Measurements from ENCODE around the gene NLRP14. TPM values are rescaled to one million over a fixed set of nuclear protein-coding genes. Genes with fewer than 3 reads are reported as not detected.

NLRP14 gene
- total and polyA plus RNA-seq, 9 of the 15 experiments (the other 6 are each of a cell fraction or from before 2014, with no cell fraction given): 0.27 to 1.2 (median 0.54) TPM

DNA sequence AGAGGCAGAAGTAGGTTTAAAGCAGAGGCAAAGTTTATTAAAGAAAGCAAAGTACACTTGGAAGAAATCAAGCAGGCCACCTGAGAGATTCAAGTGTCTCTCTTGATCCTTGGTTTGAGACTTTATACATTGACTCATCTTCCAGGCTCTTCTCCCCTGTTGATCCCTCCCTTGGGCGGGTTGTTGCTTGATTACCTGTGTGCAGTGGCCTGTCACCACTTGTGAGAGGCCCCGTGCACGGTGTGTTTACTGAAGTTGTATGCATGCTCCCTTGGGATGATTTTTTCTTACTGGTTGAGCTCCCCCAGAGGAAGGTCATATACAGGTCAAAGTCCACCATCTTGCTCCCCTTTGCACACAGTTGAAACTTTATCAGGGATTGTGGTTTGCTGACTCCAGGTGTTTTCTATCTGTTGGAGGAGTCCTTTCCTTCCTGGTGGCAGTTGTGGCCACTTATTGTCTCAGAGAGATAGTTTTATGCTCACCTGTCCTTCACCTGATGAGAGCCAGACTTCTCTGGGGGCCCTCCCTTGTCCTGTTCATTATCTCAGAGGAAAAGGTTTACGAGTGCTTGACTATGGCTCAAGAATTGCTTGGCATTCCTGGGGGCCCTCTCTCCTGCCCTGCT lies 52.2 kb downstream of the NLRP14 start (continued):
- TF ChIP-seq SMARCA5 (IDR thresholded peaks at IDR 0.05) (no peak), ZNF778 (CRISPR knock-in tag; IDR thresholded peaks at IDR 0.05) (no peak), SNRNP70 (optimal IDR thresholded peaks at IDR 0.05; ENCODE audit: low read depth, low read length) (no peak), CBFA2T3 (IDR thresholded peaks at IDR 0.05) (peak; percentile 51), ATF7 (IDR thresholded peaks at IDR 0.05) (no peak), PHF20 (IDR thresholded peaks at IDR 0.05; ENCODE audit: partially characterized antibody) (no peak), YY1 (IDR thresholded peaks at IDR 0.05; ENCODE audit: borderline replicate concordance in 1 of 3, control insufficient read depth in 1 of 3, extremely low read depth in 1 of 3, insufficient read depth in 3 of 3, insufficient read length in 1 of 3, insufficient replicate concordance in 2 of 3, low read depth in 1 of 3, low read length in 2 of 3) (peak in 1 of 3 experiments; percentile 12), TCF7 (IDR thresholded peaks at IDR 0.05; ENCODE audit: borderline replicate concordance) (no peak), ZNF134 (CRISPR knock-in tag; conservative IDR thresholded peaks at IDR 0.05) (peak; percentile 69), EP300 (IDR thresholded peaks at IDR 0.05; ENCODE audit: low read length) (peak; percentile 16; the same call in 1 of the 2 replicates)
- TF ChIP-seq, protein P1, sequence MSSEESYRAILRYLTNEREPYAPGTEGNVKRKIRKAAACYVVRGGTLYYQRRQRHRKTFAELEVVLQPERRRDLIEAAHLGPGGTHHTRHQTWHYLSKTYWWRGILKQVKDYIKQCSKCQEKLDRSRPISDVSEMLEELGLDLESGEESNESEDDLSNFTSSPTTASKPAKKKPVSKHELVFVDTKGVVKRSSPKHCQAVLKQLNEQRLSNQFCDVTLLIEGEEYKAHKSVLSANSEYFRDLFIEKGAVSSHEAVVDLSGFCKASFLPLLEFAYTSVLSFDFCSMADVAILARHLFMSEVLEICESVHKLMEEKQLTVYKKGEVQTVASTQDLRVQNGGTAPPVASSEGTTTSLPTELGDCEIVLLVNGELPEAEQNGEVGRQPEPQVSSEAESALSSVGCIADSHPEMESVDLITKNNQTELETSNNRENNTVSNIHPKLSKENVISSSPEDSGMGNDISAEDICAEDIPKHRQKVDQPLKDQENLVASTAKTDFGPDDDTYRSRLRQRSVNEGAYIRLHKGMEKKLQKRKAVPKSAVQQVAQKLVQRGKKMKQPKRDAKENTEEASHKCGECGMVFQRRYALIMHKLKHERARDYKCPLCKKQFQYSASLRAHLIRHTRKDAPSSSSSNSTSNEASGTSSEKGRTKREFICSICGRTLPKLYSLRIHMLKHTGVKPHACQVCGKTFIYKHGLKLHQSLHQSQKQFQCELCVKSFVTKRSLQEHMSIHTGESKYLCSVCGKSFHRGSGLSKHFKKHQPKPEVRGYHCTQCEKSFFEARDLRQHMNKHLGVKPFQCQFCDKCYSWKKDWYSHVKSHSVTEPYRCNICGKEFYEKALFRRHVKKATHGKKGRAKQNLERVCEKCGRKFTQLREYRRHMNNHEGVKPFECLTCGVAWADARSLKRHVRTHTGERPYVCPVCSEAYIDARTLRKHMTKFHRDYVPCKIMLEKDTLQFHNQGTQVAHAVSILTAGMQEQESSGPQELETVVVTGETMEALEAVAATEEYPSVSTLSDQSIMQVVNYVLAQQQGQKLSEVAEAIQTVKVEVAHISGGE (CRISPR knock-in tag; IDR thresholded peaks at IDR 0.05): 0 out of 6 replicates have a peak, but pooled peaks of 1 of the 3 experiments have one; percentile 23
- TF ChIP-seq, protein P2, sequence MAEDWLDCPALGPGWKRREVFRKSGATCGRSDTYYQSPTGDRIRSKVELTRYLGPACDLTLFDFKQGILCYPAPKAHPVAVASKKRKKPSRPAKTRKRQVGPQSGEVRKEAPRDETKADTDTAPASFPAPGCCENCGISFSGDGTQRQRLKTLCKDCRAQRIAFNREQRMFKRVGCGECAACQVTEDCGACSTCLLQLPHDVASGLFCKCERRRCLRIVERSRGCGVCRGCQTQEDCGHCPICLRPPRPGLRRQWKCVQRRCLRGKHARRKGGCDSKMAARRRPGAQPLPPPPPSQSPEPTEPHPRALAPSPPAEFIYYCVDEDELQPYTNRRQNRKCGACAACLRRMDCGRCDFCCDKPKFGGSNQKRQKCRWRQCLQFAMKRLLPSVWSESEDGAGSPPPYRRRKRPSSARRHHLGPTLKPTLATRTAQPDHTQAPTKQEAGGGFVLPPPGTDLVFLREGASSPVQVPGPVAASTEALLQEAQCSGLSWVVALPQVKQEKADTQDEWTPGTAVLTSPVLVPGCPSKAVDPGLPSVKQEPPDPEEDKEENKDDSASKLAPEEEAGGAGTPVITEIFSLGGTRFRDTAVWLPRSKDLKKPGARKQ (CRISPR knock-in tag; IDR thresholded peaks at IDR 0.05): no peak
- TF ChIP-seq, protein P3, sequence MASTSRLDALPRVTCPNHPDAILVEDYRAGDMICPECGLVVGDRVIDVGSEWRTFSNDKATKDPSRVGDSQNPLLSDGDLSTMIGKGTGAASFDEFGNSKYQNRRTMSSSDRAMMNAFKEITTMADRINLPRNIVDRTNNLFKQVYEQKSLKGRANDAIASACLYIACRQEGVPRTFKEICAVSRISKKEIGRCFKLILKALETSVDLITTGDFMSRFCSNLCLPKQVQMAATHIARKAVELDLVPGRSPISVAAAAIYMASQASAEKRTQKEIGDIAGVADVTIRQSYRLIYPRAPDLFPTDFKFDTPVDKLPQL (IDR thresholded peaks at IDR 0.05; ENCODE audit: extremely low read depth, insufficient read length): no peak

All from K562 (cell line).